Neuronal stem cell (in vitro differentiated cells): ENCODE results near the gene ADM2.
A peak's percentile ranks its signal among the peaks of the same experiment; 100 is the strongest.

ENCODE experiments used
- DNase-seq: peaks from one replicate; pipeline ENCODE4 v3.0.0-alpha.2; 2013; ENCODE audit warnings: low spot score
- H2AFZ ChIP-seq: one replicate; pipeline ENCODE4 v1.6.1; 2013; ENCODE audit warnings: mild to moderate bottlenecking, low read length, inconsistent platforms
- H2AK5ac ChIP-seq: 2 replicates; pipeline ENCODE4 v1.6.1; 2013; ENCODE audit warnings: low read depth, mild to moderate bottlenecking, inconsistent platforms, low read length, moderate library complexity, mixed read lengths
- H2BK120ac ChIP-seq: 2 replicates; pipeline ENCODE4 v1.6.1; 2013; ENCODE audit warnings: low read depth, mild to moderate bottlenecking, inconsistent platforms, low read length, moderate library complexity, mixed read lengths
- H2BK12ac ChIP-seq: one replicate; pipeline ENCODE4 v1.6.1; 2013; ENCODE audit warnings: low read length, inconsistent platforms
- H2BK15ac ChIP-seq: 2 replicates; pipeline ENCODE4 v1.6.1; 2013; ENCODE audit warnings: mild to moderate bottlenecking, low read length, inconsistent platforms, mixed read lengths
- H2BK5ac ChIP-seq: one replicate; pipeline ENCODE4 v1.6.1; 2013; ENCODE audit warnings: inconsistent platforms, mild to moderate bottlenecking, low read length, moderate library complexity
- H3K14ac ChIP-seq: one replicate; pipeline ENCODE4 v1.6.1; 2013; ENCODE audit warnings: low read length, inconsistent platforms
- H3K18ac ChIP-seq: 2 replicates; pipeline ENCODE4 v1.6.1; 2013; ENCODE audit warnings: low read length, inconsistent platforms
- H3K23ac ChIP-seq: 2 replicates; pipeline ENCODE4 v1.6.1; 2013; ENCODE audit warnings: low read depth, mild to moderate bottlenecking, mixed read lengths, low read length, inconsistent platforms; ENCODE audit not compliant: poor library complexity
- H3K27ac ChIP-seq: replicated peaks from 3 replicates; pipeline ENCODE4 v1.5.1; 2013; ENCODE audit warnings: low read length, inconsistent platforms
- H3K27me3 ChIP-seq, 3 experiments: 2 replicates each; pipeline ENCODE4 v1.6.1; 2013; ENCODE audit warnings: low read length in 3 of 3, mild to moderate bottlenecking in 2 of 3, inconsistent platforms in 1 of 3, low read depth in 1 of 3, mixed read lengths in 1 of 3, moderate library complexity in 1 of 3; ENCODE audit not compliant: control insufficient read depth in 3 of 3, insufficient read depth in 3 of 3
- H3K36me3 ChIP-seq, 2 donors: replicated peaks in 1 of 2; 2 replicates each; pipeline ENCODE4 v1.6.1; 2013; ENCODE audit warnings: low read length in 2 of 2; ENCODE audit not compliant: control insufficient read depth in 2 of 2, insufficient read depth in 2 of 2
- H3K4ac ChIP-seq: 2 replicates; pipeline ENCODE4 v1.6.1; 2013; ENCODE audit warnings: inconsistent platforms, mild to moderate bottlenecking, low read length, moderate library complexity
- H3K4me1 ChIP-seq, 2 donors: 1 replicate in 1 of 2; 2 replicates in 1 of 2; pipeline ENCODE4 v1.6.1; 2013; ENCODE audit warnings: low read length in 2 of 2, low read depth in 1 of 2; ENCODE audit not compliant: control insufficient read depth in 2 of 2, insufficient read depth in 1 of 2
- H3K4me2 ChIP-seq: one replicate; pipeline ENCODE4 v1.6.1; 2013; ENCODE audit warnings: mild to moderate bottlenecking, low read length, inconsistent platforms; ENCODE audit not compliant: insufficient read depth, poor library complexity, severe bottlenecking
- H3K4me3 ChIP-seq, 2 donors: 2 replicates each; pipeline ENCODE4 v1.5.1; 2013; ENCODE audit warnings: low read length in 2 of 2, mild to moderate bottlenecking in 2 of 2, inconsistent platforms in 1 of 2, moderate library complexity in 1 of 2
- H3K79me1 ChIP-seq: one replicate; pipeline ENCODE4 v1.6.1; 2013; ENCODE audit warnings: low read depth, mild to moderate bottlenecking, inconsistent platforms, low read length, moderate library complexity
- H3K9ac ChIP-seq: one replicate; pipeline ENCODE4 v1.6.1; 2013; ENCODE audit warnings: mild to moderate bottlenecking, low read depth, low read length, inconsistent platforms; ENCODE audit not compliant: poor library complexity
- H3K9me3 ChIP-seq, 2 donors: replicated peaks in 1 of 2; 2 replicates each; pipeline versions ENCODE3 to v1.6.1; 2013; ENCODE audit warnings: low read length in 2 of 2, mild to moderate bottlenecking in 2 of 2, inconsistent platforms in 1 of 2, low read depth in 1 of 2, mixed read lengths in 1 of 2, moderate library complexity in 1 of 2; ENCODE audit not compliant: control insufficient read depth in 2 of 2, insufficient read depth in 1 of 2
- H4K8ac ChIP-seq: one replicate; pipeline ENCODE4 v1.6.1; 2013; ENCODE audit warnings: low read depth, mild to moderate bottlenecking, inconsistent platforms, low read length, moderate library complexity
- H4K91ac ChIP-seq: one replicate; pipeline ENCODE4 v1.6.1; 2013; ENCODE audit warnings: low read length, low read depth, mild to moderate bottlenecking, inconsistent platforms; ENCODE audit not compliant: poor library complexity
- WGBS, 2 donors: extraction: QIAGEN DNeasy Blood & Tissue Kit; methylation state at CpG; one replicate each; pipeline ENCODE4 v1.1.7; 2013; ENCODE audit warnings: missing lambda C conversion rate in 2 of 2, mixed read lengths in 1 of 2; ENCODE audit not compliant: insufficient read length in 2 of 2, insufficient replicate concordance in 1 of 2; ENCODE audit errors: extremely low coverage in 2 of 2; 5-methylcytosine and 5-hydroxymethylcytosine counted together

The ADM2 gene

GRCh38 chr22:50504369-50505211 lies 23.2 kb downstream of the ADM2 start:
- no peak overlapping the region for H3K18ac ChIP-seq
- H3K4me1 ChIP-seq, result peaks cover 9 to 12% of the 10 kb centered on the region in 2 donors
- H2AK5ac ChIP-seq, result no peak overlapping the region
- H4K8ac ChIP-seq, result no peak overlapping the region
- H2BK15ac ChIP-seq, result no peak overlapping the region
- H3K4me2 ChIP-seq, result no peak overlapping the region
- H3K9ac ChIP-seq, result no peak overlapping the region
- H3K4ac ChIP-seq, result no peak overlapping the region
- no peak overlapping the region for H3K27ac ChIP-seq
- WGBS, 2 donors, result no CpG with 5 or more reads among the region's 44 CpGs
- no peak overlapping the region for H3K14ac ChIP-seq
- H3K36me3 ChIP-seq, result peaks cover 16 to 36% of the 10 kb centered on the region in 2 donors
- no peak overlapping the region for H2BK5ac ChIP-seq
- peaks cover 18% of the 10 kb centered on the region for H3K79me1 ChIP-seq
- no peak overlapping the region for H3K23ac ChIP-seq
- H4K91ac ChIP-seq, result no peak overlapping the region
- no peak overlapping the region for H3K4me3 ChIP-seq
- no peak overlapping the region for H2AFZ ChIP-seq
- DNase-seq, result no peak
- H2BK12ac ChIP-seq, result no peak overlapping the region
- H2BK120ac ChIP-seq, result no peak overlapping the region
- H3K9me3 ChIP-seq, result no peaks in the 10 kb centered on the region
- no peaks in the 10 kb centered on the region for H3K27me3 ChIP-seq

- H4K8ac ChIP-seq, result no peak overlapping the region
- no peak overlapping the region for H4K91ac ChIP-seq
- no peak overlapping the region for H3K9ac ChIP-seq
- H2BK15ac ChIP-seq, result no peak overlapping the region
- no peak overlapping the region for H2BK12ac ChIP-seq
- no peak overlapping the region for H2BK120ac ChIP-seq
- peaks cover 9 to 12% of the 10 kb centered on the region in 2 donors for H3K4me1 ChIP-seq
- H3K27ac ChIP-seq, result no peak overlapping the region
- no peak overlapping the region for H3K4me2 ChIP-seq
- no peak overlapping the region for H2AFZ ChIP-seq
- H3K18ac ChIP-seq, result no peak overlapping the region
- H2BK5ac ChIP-seq, result no peak overlapping the region
- no peak for DNase-seq
- H3K23ac ChIP-seq, result peak overlapping the region; percentile 43
- H3K27me3 ChIP-seq, result no peaks in the 10 kb centered on the region
- H3K4ac ChIP-seq, result no peak overlapping the region
- H3K9me3 ChIP-seq, result no peaks in the 10 kb centered on the region
- no peak overlapping the region for H2AK5ac ChIP-seq
- no CpG with 5 or more reads among the region's 14 CpGs for WGBS, 2 donors
- H3K14ac ChIP-seq, result no peak overlapping the region
- H3K36me3 ChIP-seq, result peaks cover 16 to 39% of the 10 kb centered on the region in 2 donors
- H3K79me1 ChIP-seq, result peaks cover 18% of the 10 kb centered on the region
- H3K4me3 ChIP-seq, result peak overlapping the region in 1 of 2 donors; percentile 69
These were observed 24.0 kb downstream of the ADM2 start for GRCh38 chr22:50505276-50505775.

- WGBS, 2 donors, result no CpG with 5 or more reads among the region's 41 CpGs
- H3K4me3 ChIP-seq, result peak overlapping the region in 1 of 2 donors; percentile 69
- H3K4me1 ChIP-seq, result peaks cover 9 to 12% of the 10 kb centered on the region in 2 donors
- H3K4me2 ChIP-seq, result peak overlapping the region; percentile 77
- peak overlapping the region; percentile 44 for H3K9ac ChIP-seq
- peaks cover 16 to 42% of the 10 kb centered on the region in 2 donors for H3K36me3 ChIP-seq
- peak overlapping the region; percentile 65 for H3K23ac ChIP-seq
- H4K8ac ChIP-seq, result no peak overlapping the region
- no peak overlapping the region for H4K91ac ChIP-seq
- no peak overlapping the region for H2AK5ac ChIP-seq
- H3K27ac ChIP-seq, result no peak overlapping the region
- no peak overlapping the region for H3K4ac ChIP-seq
- DNase-seq, result no peak
- no peak overlapping the region for H2BK12ac ChIP-seq
- no peaks in the 10 kb centered on the region for H3K9me3 ChIP-seq
- no peaks in the 10 kb centered on the region for H3K27me3 ChIP-seq
- no peak overlapping the region for H2AFZ ChIP-seq
- H2BK15ac ChIP-seq, result no peak overlapping the region
- no peak overlapping the region for H2BK5ac ChIP-seq
- H2BK120ac ChIP-seq, result no peak overlapping the region
- no peak overlapping the region for H3K18ac ChIP-seq
- H3K79me1 ChIP-seq, result peaks cover 18% of the 10 kb centered on the region
- no peak overlapping the region for H3K14ac ChIP-seq
These were observed 24.6 kb downstream of the ADM2 start for GRCh38 chr22:50505776-50506610.
